GM04504 (cell line): ENCODE results near the gene TRMT112.
A peak's percentile ranks its signal among the peaks of the same experiment; 100 is the strongest.

Experiments used
- DNase-seq: peaks from one replicate; pipeline ENCODE4 v3.0.0-alpha.2; 2012; ENCODE audit warnings: low read depth

The TRMT112 gene

GRCh38 chr11:64269540-64270220 is 47.7 kb downstream of the TRMT112 start:
- DNase-seq = peak; percentile 100

DNA sequence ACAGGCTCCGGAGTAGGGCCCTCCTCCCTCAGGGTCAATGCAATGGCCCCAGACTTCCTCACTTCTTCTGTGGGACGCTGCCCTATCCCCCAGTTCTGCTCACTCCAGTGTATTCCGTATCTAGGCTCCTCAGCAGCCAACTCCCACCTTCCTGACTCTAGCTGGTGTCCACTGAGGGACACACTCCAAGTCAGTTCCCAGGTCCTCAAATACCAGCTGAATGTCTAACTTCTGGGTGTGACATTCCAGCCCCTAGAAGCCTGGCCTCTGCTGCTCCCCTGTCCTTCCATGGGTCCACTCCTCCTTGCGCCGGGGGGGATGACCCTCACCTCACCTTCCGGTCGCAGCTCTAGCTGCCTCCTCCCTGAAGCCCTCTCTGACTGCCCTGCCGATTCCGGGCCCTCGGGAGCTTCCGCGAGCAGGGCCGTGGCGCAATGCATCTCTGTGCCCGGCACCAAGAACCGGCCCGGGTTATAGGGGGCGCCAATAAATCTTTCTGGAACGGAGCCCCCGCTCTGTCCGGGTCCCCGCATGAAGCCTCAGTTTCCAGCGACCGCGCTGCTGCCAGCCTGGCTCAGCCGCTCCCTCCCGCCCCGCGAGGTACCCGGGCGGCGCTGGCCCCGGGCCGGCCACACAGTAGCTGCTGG is 48.3 kb downstream of the TRMT112 start:
- no peak for DNase-seq

DNA sequence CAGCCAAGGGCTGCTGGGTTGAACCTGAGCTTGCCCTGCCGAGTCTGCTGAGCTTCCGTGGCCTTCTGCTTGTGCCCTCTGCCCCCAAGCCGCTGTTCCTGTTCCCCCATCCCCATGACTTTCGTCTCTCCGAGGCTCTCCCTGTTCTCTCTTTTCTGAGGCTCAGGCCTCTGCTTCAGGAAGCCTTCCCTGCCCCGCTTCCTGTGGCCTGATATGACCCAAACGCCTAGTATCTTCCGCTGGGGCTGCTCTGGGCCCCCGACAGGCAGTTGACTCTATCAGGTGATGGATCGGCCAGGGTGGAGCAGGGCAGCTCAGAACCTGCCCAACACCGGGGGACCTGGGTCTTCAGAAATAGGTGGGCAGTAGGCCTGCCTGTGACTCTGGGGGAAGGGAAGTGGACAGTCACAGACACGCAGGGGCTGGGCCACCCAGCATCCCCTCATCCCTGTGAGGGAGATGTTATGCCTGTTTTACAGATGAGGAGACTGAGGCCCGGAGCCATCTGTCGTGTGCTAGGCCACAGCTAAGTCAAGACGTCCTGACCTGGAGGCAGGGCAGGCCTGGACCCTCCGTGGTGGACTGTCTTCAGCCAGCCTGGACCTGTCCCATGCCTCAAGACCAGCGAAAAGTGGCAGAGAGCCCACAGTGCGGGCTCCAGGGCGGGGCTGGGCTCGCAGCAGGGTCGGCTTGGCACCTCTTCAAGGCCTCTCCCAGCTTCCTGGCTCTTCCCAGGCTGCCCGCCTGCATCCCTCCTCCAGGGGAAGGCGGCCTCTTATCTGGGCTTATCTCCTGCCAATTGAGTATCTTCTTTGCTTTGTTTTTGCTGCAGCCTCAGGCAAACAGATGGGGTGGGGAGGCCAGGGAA is 49.1 kb downstream of the TRMT112 start:
- DNase-seq = no peak

DNA sequence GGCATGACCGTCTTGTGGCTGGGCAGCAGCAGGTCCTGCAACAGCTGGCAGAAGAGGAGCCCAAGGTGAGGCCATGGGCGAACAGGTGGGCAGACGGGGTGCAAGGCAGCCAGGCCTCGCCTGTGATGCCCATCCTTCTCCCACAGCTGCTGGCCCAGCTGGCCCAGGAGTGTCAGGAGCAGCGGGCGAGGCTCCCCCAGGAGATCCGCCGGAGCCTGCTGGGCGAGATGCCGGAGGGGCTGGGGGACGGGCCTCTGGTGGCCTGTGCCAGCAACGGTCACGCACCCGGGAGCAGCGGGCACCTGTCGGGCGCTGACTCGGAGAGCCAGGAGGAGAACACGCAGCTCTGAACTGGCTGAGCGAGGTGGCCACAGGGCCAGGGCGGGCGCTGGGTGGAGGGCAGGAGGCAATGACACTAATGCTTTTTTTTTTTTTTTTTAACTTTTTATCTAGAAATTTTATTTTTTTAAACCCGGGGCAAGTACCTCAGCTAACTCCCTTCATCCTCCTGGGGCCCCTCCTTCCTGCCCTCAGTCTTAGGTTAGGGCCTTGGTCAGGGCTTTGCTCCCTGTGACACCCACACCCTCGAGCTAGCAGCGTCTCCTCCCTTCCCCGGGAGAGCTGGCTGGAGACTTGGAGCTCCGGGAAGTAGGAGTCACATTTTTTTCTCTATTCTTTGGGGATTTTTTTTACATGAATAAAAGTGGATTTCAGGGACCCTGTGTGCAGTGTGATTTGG is 50.0 kb downstream of the TRMT112 start:
- no peak for DNase-seq
